ENCODE results near the gene SORL1. TPM values are rescaled to one million over a fixed set of nuclear protein-coding genes. Genes with fewer than 3 reads are reported as not detected.
A peak's percentile ranks its signal among the peaks of the same experiment; 100 is the strongest.

SORL1 gene
- total and polyA plus RNA-seq, 2 of the 8 experiments (the other 6 are each of a cell fraction or from before 2014, with no cell fraction given) = 38.1 to 65.5 TPM

DNA sequence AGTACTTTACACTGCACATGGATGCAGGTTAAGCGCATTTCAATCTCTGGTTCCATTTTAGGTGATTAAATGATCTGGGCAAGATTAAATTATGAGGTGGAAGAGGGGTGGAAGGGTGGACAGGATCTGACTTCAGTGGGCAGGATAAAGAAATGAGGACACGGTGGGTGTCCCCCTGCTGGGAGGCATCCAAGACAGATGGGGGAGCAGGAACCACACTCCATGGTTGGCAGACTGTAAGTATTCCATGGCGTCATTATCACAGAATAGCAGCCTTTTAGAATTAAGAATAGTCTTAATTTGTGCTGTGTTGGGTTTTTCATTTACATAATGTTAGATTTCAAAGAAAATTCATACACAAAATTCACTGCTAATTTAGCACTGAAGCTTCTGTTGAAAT is 7.6 kb upstream of the SORL1 start:
- H2BK120ac ChIP-seq (replicated peaks; ENCODE audit: low read depth, low read length) = no peak overlapping the region
- H3K4ac ChIP-seq (replicated peaks; ENCODE audit: insufficient read length, low read depth, low read length) = no peak overlapping the region
- FAIRE-seq (no peak), DNase-seq (ENCODE audit: low read depth in 1 of 2, low spot score in 2 of 2) (no peak)
- H3K23me2 ChIP-seq (ENCODE audit: low read depth, low read length) = no peaks in the 10 kb centered on the region
- H2BK15ac ChIP-seq (ENCODE audit: low read length) = no peak overlapping the region
- no peaks in the 10 kb centered on the region for H3K36me3 ChIP-seq (ENCODE audit: control insufficient read depth in 2 of 4, insufficient read depth in 4 of 4, low read length in 3 of 4)
- TF ChIP-seq SP2 (IDR thresholded peaks at IDR 0.05; ENCODE audit: low read length) (no peak), SIX5 (IDR thresholded peaks at IDR 0.05; ENCODE audit: low read depth, low read length) (no peak), RFX5 (IDR thresholded peaks at IDR 0.05; ENCODE audit: borderline replicate concordance, low read depth, low read length) (no peak), POLR2A (IDR thresholded peaks at IDR 0.05; ENCODE audit: control extremely low read depth in 1 of 2, low read depth in 2 of 2, low read length in 2 of 2) (no peak), CTCF (IDR thresholded peaks at IDR 0.05; ENCODE audit: control extremely low read depth in 1 of 3, insufficient read depth in 1 of 3, low read depth in 1 of 3, low read length in 3 of 3) (no peak), CBX5 (IDR thresholded peaks at IDR 0.05; ENCODE audit: low read depth, low read length) (no peak)
- H2BK20ac ChIP-seq (ENCODE audit: low read length) = peak overlapping the region; percentile 50; the same call in 1 of the 2 replicates
- no peak overlapping the region for H3K4me2 ChIP-seq (ENCODE audit: insufficient read depth in 1 of 2, low read depth in 2 of 2, low read length in 2 of 2)
- no peak overlapping the region for H3K14ac ChIP-seq (ENCODE audit: insufficient read length)
- ChIA-PET CTCF (ENCODE audit: partially characterized antibody) (interaction anchor here (0.9 to 1.8 kb wide), 3 partner anchors 18 to 148 kb away, joined by 3 to 5 read pairs (median 3); no protein-coding TSS in a partner anchor), POLR2A (ENCODE audit: partially characterized antibody) (no interaction called here)
- no peak overlapping the region for H2AK5ac ChIP-seq (ENCODE audit: low read depth, low read length)
- H3K23ac ChIP-seq (ENCODE audit: insufficient read length) = no peak overlapping the region
- no peak overlapping the region for H3K56ac ChIP-seq (replicated peaks; ENCODE audit: insufficient read length, low read depth, low read length)
- H3K27ac ChIP-seq (ENCODE audit: low read depth, low read length) = no peak overlapping the region
- peaks cover 0 to 12% (median 5%) of the 10 kb centered on the region in 4 experiments; a peak in 6 of 7 replicates for H3K4me1 ChIP-seq (replicated peaks in 1 of 4; ENCODE audit: control insufficient read depth in 3 of 4, insufficient read depth in 4 of 4, low read length in 3 of 4)
- no peaks in the 10 kb centered on the region for H3K79me2 ChIP-seq (ENCODE audit: control insufficient read depth in 1 of 2, insufficient read depth in 2 of 2, low read length in 2 of 2)
- H4K8ac ChIP-seq (ENCODE audit: extremely low read depth, insufficient read depth, low read length) = no peak overlapping the region
- H4K91ac ChIP-seq (replicated peaks; ENCODE audit: insufficient read length, low read length) = no peak overlapping the region
- no peak overlapping the region for H2BK5ac ChIP-seq (ENCODE audit: low read depth, low read length)
- no peak overlapping the region for H4K5ac ChIP-seq (ENCODE audit: insufficient read length, low read depth, low read length)
- no peaks in the 10 kb centered on the region for H3K79me1 ChIP-seq (ENCODE audit: low read depth, low read length)
- no peaks in the 10 kb centered on the region for H3K9me3 ChIP-seq (ENCODE audit: insufficient read depth in 2 of 2, low read depth in 1 of 2, low read length in 1 of 2)
- no peak overlapping the region for H2AFZ ChIP-seq (ENCODE audit: low read length)
- 81% methylated on average over 3 of the region's 3 CpGs; no CpG with 5 or more reads in 1 of the 2 experiments for WGBS, 2 experiments (ENCODE audit: extremely low coverage in 1 of 2, insufficient coverage in 1 of 2, insufficient read length in 1 of 2, insufficient replicate concordance in 2 of 2, low coverage in 1 of 2, low lambda C conversion rate in 2 of 2, missing lambda C conversion rate in 1 of 2)
- no peaks in the 10 kb centered on the region; a peak in 2 of 7 replicates for H3K27me3 ChIP-seq (replicated peaks in 1 of 4; ENCODE audit: control insufficient read depth in 3 of 4, extremely low read depth in 1 of 4, insufficient read depth in 3 of 4, low read length in 3 of 4)
- H3K4me3 ChIP-seq (ENCODE audit: extremely low read depth in 1 of 4, insufficient read depth in 2 of 4, low read depth in 3 of 4, low read length in 4 of 4) = no peak overlapping the region
- H4K20me1 ChIP-seq (replicated peaks in 1 of 2; ENCODE audit: control insufficient read depth in 1 of 2, insufficient read depth in 2 of 2, low read length in 2 of 2) = no peaks in the 10 kb centered on the region
- no peak overlapping the region for H3K9ac ChIP-seq (replicated peaks in 1 of 4; ENCODE audit: extremely low read depth in 1 of 4, low read depth in 3 of 4, low read length in 3 of 4)
- no peak overlapping the region for H3K18ac ChIP-seq (ENCODE audit: extremely low read depth, low read length)
- H2BK12ac ChIP-seq (ENCODE audit: low read depth, low read length) = 0 out of 2 replicates have a peak overlapping the region, but pooled peaks have one; percentile 20

Data from H1 (cell line).